ENCODE results near the gene ACOX2.

Gene ACOX2

GRCh38 chr3:58566398-58567250, 29.6 kb upstream of the ACOX2 start:
- DNase-seq (ENCODE audit: low read depth in 2 of 3, low spot score in 1 of 3) = no peak

GRCh38 chr3:58565621-58566397, 28.8 kb upstream of the ACOX2 start:
- no peak for DNase-seq (ENCODE audit: low read depth in 2 of 3, low spot score in 1 of 3)

- no peak for DNase-seq (ENCODE audit: low read depth in 2 of 3, low spot score in 1 of 3)
These were observed 27.6 kb upstream of the ACOX2 start for GRCh38 chr3:58564456-58565160.

DNA sequence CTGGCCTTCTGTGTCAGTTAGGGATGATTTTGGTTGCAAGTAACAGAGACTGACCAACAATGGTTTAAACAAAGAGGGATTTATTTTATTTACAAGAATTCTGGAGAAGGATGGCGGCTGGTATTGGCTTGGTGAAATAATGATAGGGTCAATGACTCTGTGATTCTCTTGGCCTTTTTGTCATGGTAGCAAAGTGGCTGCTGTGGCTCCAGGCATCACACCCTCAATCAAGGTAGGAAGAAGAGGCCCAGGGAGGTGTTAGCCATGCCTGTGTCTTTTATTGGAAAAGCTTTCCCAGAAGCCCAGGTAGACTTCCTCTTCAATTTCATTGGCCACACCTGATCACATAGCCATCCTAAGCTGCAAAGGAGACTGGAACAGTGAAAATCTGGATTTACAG, 27.1 kb upstream of the ACOX2 start:
- no peak for DNase-seq (ENCODE audit: low read depth in 2 of 3, low spot score in 1 of 3)

DNA sequence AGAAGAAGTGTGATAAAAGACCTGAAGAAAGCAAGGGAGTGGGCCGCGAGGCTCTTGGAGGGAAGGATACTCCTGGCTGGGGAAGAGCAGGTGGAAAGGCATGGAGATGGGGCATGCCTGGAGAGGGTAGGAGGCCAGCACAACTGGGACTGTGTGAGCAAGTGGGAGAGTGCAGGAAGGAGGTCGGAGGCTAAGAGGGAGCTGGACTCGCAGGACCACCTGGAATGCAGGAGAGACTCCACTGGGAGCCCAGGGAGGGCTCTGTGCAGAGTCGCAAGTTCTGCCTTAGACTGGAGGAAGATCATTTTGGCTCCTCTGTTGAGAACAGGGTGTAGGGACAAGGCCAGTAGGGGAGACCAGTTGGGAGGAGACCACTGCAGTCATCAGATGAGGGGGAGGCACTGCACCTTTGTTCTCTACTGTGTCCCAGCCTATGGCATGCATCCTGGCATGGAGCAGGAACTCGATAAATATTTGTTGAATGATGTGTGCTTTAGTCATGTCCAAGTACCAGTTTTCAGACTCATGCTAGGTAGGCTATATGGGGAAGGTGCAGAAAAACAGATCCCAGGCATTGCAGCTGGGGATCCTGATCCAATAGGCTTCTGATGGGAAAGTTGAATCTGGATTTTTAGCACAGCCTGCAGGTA, 26.5 kb upstream of the ACOX2 start:
- DNase-seq (ENCODE audit: low read depth in 2 of 3, low spot score in 1 of 3) = no peak

GRCh38 chr3:58562498-58562897, 25.5 kb upstream of the ACOX2 start:
- no peak for DNase-seq (ENCODE audit: low read depth in 2 of 3, low spot score in 1 of 3)

- no peak for DNase-seq (ENCODE audit: low read depth in 2 of 3, low spot score in 1 of 3)
These were observed 23.9 kb upstream of the ACOX2 start for GRCh38 chr3:58560771-58561311.

GRCh38 chr3:58559586-58559985, 22.6 kb upstream of the ACOX2 start:
- DNase-seq (ENCODE audit: low read depth in 2 of 3, low spot score in 1 of 3) = no peak

GRCh38 chr3:58557491-58557890, 20.5 kb upstream of the ACOX2 start:
- DNase-seq (ENCODE audit: low read depth in 2 of 3, low spot score in 1 of 3) = no peak

DNA sequence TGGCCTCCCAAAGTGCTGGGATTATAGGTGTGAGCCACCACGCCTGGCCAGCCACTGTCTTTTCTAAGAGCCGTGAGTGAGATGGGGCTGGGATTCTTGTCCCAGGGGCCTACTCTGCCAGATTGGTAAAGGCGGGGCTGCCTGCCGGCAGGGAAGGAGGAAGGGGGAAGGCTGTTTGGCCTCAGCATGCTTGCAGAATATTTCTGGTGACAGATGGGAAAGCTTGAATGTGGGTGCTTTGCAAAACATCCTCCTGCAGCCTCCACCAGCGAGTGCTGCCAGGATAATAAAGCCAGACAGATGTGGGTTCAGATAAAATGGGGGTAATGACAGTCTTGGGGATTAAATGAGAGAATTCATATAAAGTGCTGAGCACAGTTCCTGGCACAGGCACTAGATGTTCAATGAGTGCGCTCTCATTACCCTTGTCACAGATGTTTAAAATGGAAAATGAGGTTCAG, 19.8 kb upstream of the ACOX2 start:
- DNase-seq (ENCODE audit: low read depth in 2 of 3, low spot score in 1 of 3) = no peak

DNA sequence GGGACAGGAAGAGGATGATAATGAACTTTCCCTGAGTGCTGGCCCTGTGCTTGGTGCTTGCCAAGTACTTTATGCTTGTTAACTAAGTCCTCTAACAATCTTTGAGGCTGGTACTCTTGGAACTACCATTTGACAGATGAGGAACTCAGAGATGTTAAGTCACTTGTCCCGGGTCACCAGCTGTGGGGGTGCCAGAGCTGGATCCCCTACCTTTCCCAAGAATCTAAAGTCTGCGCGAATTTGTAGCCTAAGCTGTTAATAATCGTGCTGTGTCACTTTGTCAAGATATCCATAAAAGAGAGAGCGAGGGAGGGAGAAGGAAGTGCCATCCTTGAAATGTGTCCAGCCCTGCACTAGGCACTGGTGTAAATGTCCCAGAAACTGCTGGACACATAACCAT, 19.0 kb upstream of the ACOX2 start:
- DNase-seq (ENCODE audit: low read depth in 2 of 3, low spot score in 1 of 3) = no peak

GRCh38 chr3:58555203-58555602, 18.2 kb upstream of the ACOX2 start:
- no peak for DNase-seq (ENCODE audit: low read depth in 2 of 3, low spot score in 1 of 3)

DNA sequence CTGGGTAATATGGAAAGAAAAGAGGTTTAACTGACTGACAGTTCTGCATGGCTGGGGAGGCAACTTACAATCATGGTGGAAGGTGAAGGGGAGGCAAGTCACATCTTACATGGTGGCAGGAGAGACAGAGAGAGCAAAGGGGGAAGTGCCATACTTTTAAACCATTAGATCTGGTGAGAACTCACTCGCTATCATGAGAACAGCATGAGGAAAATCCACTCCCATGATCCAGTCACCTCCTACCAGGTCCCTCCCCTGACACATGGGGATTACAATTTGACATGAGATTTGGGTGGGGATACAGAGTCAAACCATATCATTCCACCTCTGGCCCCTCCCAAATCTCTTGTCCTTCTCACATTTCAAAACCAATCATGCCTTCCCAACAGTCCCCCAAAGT, 16.0 kb upstream of the ACOX2 start:
- DNase-seq (ENCODE audit: low read depth in 2 of 3, low spot score in 1 of 3) = no peak

DNA sequence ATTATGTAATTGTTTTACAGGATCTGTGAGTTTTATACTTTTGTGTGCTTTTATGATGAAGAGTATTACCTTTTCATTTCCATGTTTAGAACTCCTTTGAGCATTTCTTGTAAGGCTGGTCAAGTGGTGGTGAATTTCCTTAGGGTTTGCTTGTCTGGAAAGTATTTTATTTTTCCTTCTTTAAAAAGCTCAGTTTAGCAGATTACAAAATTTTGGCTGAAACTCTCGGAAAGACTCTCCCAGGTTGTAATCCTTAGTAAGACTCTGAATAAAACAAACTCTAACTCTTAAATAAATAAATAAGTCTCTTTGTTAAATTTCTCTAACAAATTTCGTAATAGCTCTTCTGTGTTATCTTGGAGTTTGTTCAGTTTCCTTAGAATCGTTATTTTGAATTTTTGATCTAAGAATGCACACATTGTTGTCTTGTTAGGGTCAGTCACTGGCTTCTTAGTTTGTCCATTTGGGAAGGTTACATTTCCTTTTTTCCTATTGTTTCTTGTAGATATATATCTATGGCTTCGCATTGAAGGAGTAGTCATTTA, 14.7 kb upstream of the ACOX2 start:
- DNase-seq (ENCODE audit: low read depth in 2 of 3, low spot score in 1 of 3) = no peak

DNA sequence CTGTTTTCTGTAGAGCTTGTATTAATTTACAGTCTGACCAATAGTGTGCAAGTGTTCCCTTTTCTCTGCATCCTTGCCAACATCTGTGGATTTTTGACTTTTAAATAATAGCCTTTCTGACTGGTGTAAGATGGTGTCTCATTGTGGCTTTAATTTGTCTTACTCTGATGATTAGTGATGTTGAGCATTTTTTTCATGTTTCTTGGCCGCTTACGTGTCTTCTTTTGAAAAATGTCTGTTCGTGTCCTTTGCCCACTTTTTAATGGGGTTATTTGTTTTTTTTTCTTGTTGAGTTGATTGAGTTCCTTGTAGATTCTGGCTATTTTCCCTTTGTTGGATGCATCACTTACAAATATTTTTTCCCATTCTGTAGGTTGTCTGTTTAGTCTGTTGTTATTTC, 7.6 kb upstream of the ACOX2 start:
- no peak for DNase-seq (ENCODE audit: low read depth in 2 of 3, low spot score in 1 of 3)

GRCh38 chr3:58540176-58540858, 3.3 kb upstream of the ACOX2 start:
- DNase-seq (ENCODE audit: low read depth in 2 of 3, low spot score in 1 of 3) = no peak

DNA sequence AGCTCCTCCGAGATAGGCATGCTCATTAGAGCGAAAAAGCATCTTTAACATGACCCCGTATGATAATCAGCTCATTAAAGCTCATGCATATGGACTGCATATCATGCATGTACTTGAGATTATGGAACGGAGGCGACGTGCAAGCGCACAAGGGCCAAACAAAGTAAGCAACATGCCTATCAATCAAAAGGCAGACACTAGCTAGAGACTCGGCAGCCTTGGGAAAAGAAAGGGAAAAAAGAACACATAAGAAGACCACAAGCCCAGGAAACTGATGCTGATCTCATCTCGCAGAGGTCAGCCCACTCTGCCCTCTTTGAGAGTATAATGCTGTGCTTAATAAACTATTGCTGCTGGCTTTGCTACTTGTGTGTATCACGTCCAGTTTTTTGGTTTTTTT, 2.6 kb upstream of the ACOX2 start:
- DNase-seq (ENCODE audit: low read depth in 2 of 3, low spot score in 1 of 3) = no peak

- DNase-seq (ENCODE audit: low read depth in 2 of 3, low spot score in 1 of 3) = no peak
These were observed 667 bp upstream of the ACOX2 start for GRCh38 chr3:58537412-58538301.

Data from stimulated activated CD4-positive, alpha-beta T cell treated with anti-CD3 and anti-CD28 coated beads, Interleukin-12 subunit alpha, Interleukin-12 subunit beta, amount 100 ng/mL, for 48 hours (primary cell).